ENCODE results near the gene METRNL. TPM values are rescaled to one million over a fixed set of nuclear protein-coding genes. Genes with fewer than 3 reads are reported as not detected.

The METRNL gene, protein sequence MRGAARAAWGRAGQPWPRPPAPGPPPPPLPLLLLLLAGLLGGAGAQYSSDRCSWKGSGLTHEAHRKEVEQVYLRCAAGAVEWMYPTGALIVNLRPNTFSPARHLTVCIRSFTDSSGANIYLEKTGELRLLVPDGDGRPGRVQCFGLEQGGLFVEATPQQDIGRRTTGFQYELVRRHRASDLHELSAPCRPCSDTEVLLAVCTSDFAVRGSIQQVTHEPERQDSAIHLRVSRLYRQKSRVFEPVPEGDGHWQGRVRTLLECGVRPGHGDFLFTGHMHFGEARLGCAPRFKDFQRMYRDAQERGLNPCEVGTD
- total RNA-seq, result 105 and 130 TPM in 2 replicates

DNA sequence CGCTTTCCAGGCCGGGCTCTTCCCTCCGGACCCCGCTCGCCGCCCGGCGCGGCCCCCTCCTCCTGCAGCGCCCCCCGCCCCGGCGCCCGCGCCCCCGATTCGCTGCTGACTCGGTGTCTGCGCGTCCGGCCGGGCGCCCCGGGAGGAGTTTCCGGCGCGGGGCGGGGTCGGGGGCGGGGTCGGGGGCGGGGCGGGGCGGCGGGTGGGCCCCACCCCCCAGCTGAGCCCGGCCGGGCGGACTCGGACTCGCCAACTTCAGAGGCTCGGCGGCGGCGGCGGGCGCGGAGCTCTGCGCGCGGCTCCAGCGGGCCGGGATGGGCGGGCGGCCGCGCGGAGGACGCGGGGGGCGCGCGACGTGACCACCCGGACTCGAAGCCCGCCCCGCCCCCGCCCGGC, at the start of gene METRNL:
Gene METRNL, plus strand, starts transcription at position 258 of the 396 bp plus-strand sequence. CDS start 207 bp downstream, outside the sequence.

Other genes with a start within 250 kb of the METRNL start
- gene ZNF750, start 239.6 kb upstream of the METRNL start, total RNA-seq, result under 0.01 TPM in 1 of 2 replicates, not detected in the other

Measured in subcutaneous preadipocyte (primary cell).